ENCODE results near the gene TNFRSF4. TPM values are rescaled to one million over a fixed set of nuclear protein-coding genes. Genes with fewer than 3 reads are reported as not detected.
"Not testable (repeated sequence)": the region's sequence is repeated elsewhere in the genome, so short reads cannot be mapped to it uniquely, and the experiment has no call there.

Gene TNFRSF4
- polyA plus RNA-seq, 3 donors, result 1.1 to 3.0 (median 2.4) TPM

DNA sequence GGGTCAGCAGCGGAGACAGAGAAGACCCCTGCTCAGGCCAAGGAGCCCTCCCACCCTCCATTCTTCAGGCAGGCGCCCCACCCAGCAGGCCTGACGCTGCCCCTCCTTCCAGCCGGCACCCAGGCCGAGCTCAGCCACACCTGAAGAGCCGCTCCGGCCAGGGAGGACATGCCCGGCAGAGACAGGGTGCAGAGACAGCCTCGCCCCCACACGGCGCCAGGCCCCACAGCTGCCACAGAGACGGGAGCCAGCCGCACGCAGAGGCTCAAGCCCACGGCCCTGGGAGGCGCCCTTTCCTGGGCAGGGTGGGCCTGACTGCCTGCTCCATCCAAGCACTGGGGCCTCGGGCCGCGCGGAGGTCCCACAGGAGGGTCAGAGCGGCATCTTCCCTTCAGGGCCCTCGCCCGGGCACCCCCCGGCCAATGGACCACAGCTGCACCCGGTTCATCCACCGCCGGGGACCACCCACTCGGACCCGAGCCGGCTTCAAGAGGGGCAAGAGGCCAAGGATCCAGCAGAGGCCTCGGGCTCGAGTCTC is 35.1 kb downstream of the TNFRSF4 start:
- no peak for DNase-seq (ENCODE audit: extremely low read depth in 1 of 11, low read depth in 9 of 11, low spot score in 4 of 11)

DNA sequence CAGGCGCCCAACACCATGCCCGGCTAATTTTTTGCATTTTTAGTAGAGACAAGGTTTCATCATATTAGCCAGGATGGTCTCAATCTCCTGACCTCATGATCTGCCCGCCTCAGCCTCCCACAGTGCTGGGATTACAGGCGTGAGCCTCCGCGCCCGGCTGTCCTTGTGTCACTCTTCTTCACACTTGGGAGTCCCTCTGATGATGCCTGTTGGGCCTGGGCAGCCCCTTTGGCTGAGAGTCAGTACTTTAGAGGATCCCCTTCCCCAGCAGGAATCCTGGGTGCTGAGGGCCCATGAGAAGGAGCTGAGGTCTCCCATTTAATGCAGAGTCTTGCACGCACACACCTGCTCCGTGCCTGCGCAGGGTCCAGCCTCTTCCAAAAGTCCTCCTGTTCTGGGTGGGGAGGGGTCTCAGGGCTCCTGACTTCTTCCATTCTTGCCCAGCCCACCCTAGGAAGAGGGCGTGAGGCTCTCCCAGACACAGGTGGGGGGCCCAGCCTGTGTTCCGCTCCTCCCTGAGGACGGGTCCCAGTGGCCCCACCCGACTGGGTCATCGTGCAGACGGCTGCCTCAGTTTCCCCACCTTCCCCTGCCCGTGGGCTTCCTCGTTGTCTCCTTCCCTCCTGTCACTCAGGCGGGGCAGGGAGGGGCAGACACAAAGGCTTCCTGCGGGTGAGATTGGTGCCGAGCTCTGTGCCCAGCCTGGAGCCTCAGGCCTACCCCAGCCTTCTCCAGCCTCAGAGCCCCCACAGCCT is 36.3 kb downstream of the TNFRSF4 start:
- DNase-seq (ENCODE audit: extremely low read depth in 1 of 11, low read depth in 9 of 11, low spot score in 4 of 11), result no peak

DNA sequence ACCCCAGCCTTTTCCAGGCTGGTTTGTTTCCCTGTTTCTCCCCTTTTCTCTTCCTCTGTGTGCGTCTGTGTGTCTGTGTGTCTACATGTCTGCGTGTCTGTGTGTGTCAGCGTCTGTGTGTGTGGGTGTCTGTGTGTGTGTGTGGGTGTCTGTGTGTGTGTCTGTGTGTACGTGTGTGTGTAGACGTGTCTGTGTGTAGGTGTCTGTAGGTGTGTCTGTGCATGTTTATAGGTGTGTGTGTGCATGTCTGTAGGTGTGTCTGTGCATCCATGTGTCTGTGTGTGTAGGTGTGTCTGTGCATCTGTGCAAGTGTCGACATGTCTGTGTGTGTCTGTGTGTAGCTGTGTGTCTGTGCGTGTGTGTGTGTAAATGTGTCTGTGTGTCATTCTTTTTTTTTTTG is 37.0 kb downstream of the TNFRSF4 start:
- DNase-seq (ENCODE audit: extremely low read depth in 1 of 11, low read depth in 9 of 11, low spot score in 4 of 11), result no peak

- not testable (repeated sequence) for DNase-seq (ENCODE audit: extremely low read depth in 1 of 11, low read depth in 9 of 11, low spot score in 4 of 11)
Observed at GRCh38 chr1:1176063-1176761, 37.7 kb downstream of the TNFRSF4 start.

GRCh38 chr1:1175221-1176062 is 38.5 kb downstream of the TNFRSF4 start:
- no peak for DNase-seq (ENCODE audit: extremely low read depth in 1 of 11, low read depth in 9 of 11, low spot score in 4 of 11)

DNA sequence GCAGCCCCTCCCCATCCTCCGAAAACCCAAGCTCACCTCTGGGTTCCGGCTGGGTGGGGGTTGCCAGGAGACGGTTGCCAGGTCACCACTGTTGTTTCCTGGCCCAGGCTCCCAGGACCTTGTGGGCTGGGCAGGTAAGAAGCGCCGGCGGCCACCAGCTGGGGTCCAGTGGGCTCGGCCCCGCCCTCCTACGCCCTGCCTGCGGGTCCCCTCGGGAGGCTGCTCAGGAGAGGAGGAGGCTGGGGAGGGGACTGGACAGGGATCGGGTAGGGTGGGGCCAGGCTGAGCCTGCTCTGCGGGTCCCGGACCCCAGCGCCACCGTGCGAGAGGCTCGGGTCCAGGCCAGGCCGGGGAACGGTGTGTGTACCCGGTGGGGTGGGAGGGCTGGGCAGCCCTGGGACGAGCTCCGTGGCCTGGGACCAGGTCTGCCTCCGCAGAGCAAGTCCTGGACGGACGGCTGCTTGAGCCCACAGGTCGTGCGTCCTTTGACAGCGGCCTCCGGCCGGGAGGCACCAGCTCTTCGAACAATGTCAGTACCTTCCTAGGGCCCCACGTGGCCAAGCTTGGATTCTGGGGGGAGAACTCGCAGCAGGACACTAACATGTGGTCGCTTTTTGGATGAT is 40.0 kb downstream of the TNFRSF4 start, which contains the start of gene TTLL10:
TSS of gene TTLL10 (plus strand) at position 88 of the 623 bp plus-strand sequence. CDS start 5,336 bp downstream, outside the sequence.
- peak in 5 of 11 donors; percentile 63 to 76 (median 71) for DNase-seq (ENCODE audit: extremely low read depth in 1 of 11, low read depth in 9 of 11, low spot score in 4 of 11)

DNA sequence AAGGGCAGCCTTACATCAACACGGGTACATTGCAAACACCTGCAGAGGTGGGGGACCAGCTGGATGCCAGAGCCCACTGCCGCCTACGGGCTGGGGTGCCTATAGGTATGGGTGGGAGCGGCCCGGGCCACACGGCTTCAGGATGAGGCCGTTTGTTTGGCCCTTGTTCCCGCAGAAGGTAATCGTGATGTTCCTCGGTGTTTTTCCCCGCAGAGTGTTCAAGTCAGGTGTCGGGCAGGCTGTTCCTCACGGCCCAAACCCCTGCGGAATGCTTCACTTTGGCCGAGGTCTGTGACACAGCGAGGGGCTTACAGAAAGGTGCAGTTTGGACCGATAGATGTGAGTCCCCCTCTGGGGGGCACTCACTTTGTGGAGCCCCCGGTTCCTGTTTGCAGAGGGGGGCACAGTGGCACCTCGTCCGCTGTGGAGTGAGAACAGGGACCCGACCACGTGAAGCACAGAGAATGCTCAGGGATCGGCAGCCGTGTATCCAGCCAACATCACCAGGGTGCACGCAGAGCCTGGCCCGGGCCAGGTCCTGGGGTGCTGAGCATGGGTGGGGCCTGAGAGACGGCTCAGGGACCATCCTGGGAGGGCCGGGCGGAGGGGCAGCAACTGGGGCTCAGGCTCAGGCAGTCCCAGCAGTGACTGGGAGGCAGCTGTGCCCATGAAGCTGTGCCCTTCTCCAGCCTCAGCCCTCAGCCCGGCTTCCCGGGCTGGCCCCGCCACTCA is 40.7 kb downstream of the TNFRSF4 start:
- DNase-seq (ENCODE audit: extremely low read depth in 1 of 11, low read depth in 9 of 11, low spot score in 4 of 11), result no peak

DNA sequence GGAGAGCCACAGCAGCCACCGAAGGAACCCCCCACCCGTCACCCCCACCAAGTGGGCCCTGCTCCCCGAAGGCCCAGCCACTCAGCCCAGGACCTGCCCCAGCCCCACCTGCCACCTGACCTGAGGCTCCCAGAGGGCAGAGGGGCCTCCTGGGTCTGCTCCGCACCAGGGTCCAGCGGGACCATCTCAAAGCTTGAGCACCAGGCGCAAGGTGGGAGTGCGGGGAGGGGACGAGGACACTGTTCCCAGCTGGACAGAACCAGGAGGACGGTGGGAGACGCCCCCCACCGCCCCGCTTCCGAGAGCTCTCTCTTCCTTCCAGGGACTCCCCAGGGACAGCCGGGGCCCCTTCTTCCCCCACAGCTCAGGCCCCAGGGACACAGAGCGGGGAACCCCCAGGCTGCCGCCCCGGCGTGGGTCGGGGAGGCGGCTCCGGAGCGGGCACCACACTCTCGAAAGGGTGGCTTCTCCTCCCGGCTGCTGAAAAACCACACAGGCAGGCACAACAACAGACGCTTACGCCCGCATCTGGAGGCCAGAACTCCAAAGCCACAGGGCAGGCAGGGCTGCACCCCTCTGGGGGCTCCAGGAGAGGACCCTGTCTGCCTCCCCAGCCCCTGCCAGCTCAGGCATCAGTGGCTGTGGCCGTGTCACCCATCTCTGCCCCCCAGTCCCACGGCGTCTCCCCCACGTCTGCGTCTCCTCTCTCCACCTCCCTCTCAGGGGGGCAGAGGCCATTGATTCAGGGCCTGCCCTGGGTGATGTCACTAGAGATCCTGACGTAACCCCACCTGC is 42.2 kb downstream of the TNFRSF4 start:
- no peak for DNase-seq (ENCODE audit: extremely low read depth in 1 of 11, low read depth in 9 of 11, low spot score in 4 of 11)

DNA sequence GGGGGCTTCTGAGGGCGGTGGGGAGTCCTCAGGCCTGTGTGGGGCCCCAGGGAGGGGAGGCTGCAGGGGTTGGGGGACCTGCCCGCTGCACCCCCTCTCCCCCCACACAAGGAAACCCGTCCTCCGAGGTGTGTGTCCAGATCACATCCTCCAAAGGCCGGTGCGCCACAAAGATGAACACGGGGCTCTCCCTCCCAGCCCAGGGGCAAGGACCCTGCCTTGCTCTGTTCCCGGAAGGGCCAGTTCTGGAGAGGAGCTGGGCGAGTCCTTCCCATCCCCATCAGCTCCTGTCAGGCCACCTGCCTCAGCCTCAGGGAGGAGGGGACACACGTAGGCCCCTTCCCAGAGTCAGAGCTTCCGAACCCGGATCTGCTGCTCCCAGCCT is 42.8 kb downstream of the TNFRSF4 start:
- no peak for DNase-seq (ENCODE audit: extremely low read depth in 1 of 11, low read depth in 9 of 11, low spot score in 4 of 11)

- no peak for DNase-seq (ENCODE audit: extremely low read depth in 1 of 11, low read depth in 9 of 11, low spot score in 4 of 11)
Observed at GRCh38 chr1:1170215-1171091, 43.5 kb downstream of the TNFRSF4 start.

DNA sequence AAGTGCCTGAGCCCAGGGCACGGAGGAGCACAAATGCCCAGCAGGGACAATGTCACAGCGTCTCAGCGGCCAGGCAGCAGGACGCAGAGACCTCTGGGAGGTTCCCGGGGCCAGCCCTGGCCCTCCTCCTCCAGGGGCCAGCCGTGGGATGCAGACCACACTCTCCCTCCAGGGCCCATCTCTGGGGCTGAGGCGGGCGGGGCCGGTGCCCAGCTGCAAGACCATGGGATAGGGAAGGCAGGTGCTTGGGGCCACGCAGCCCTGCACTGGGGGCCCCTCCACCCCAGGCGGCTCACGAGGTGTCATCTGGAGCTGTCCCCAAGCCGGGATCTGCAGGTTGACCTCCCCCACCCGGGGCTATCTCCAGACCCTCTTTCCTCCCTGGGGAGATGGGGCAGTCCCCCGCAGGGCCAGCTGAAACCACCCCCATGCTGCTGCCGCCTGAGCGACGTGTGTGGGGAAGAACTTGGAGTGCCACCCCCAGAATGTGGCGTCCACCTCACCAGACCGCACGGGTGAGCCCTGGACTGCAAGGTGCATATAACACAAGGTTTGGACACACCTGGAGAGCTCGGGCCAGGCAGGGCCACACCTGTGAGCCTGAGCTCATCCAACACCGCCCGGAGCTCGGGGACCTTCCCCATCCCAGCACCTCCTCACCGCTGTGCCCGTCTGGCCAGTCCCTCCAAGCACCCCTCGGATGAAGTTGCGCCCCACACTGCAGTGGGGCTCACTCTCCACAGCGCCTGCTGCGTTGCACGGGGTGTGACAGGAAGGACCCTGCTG is 44.3 kb downstream of the TNFRSF4 start:
- no peak for DNase-seq (ENCODE audit: extremely low read depth in 1 of 11, low read depth in 9 of 11, low spot score in 4 of 11)

DNA sequence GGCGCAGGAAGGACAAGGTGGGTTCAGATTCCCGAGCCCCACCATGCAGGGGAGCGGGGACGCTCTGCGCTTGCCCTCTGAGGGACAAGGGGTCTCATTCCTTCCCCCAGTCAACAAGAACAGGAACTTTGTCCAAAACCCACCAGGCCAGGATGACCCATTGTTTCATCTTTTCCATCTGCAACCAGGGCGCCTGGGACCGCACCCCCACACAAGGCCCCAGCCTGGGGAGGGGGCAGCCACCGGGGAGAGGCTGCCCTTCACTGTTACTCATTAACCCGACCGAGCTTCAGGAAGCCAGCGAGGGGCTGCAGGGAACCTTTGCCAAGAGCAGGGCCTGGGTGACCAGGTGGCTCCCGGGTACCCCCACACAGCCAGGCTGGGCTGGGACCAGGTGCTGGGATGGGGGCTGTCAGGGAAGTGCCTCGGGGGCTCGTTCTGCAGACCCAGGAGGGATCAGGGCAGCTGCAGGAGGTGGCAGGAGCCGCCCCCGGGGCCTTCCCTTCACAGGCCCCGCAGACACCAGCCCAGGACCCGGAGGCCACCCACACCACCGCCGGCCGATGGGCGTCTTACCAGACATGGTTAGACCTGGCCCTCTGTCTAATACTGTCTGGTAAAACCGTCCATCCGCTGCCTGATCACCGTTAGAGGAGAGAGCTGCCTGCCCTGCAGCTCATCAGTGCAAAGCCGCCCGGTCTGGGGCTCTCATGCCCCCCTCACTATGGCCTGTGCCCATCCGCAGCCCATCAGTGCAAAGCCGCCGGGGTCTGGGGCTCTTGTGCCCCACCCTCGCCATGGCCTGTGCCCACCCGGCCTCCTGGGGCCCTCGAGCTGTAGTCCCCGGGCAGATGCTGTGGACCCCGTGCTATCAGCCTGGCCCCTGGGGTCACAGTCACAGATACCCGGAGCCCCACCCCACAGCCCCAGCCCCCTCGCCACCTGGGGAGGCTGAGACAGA is 45.2 kb downstream of the TNFRSF4 start:
- DNase-seq (ENCODE audit: extremely low read depth in 1 of 11, low read depth in 9 of 11, low spot score in 4 of 11), result no peak

DNA sequence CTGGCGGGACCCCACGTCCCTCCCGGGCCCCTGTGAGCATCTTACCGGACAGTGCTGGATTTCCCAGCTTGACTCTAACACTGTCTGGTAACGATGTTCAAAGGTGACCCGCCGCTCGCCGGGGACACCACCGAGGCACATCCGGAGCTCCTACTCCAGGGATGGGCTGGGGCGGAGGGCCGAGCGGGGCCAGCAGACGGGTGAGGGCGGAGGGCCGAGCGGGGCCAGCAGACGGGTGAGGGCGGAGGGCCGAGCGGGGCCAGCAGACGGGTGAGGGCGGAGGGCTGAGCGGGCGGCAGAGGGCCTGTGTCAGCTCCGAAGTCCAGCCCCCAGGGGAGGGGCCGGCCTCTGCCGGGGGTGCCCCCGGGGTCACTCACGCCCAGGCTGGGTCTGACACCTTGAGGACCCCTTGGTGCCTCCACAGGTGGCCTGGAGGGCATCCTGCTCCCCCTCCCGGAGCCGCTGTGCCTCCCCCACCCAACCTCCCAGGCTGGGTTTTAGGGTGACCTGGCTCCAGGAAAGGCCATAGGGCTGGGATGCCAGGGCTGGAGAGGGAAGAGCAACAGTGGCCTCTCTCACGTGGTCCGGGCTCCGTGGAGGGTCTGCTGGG is 46.0 kb downstream of the TNFRSF4 start:
- no peak for DNase-seq (ENCODE audit: extremely low read depth in 1 of 11, low read depth in 9 of 11, low spot score in 4 of 11)

GRCh38 chr1:1167398-1167821 is 46.5 kb downstream of the TNFRSF4 start:
- no peak for DNase-seq (ENCODE audit: extremely low read depth in 1 of 11, low read depth in 9 of 11, low spot score in 4 of 11)

Data from renal cortex interstitium (tissue), 11 donors.